A549 (cell line): ENCODE data around the gene HDAC5. TPM values are rescaled to one million over a fixed set of nuclear protein-coding genes. Genes with fewer than 3 reads are reported as not detected.

Experiments
- ATAC-seq, 2 experiments: fragments of 200-7000 bp in 1 of 2; fragments of >200 bp in 1 of 2; cut with Nextera tagmentation in 1 of 2; cut with Tn5 transposase in 1 of 2; 3 replicates each; pipeline versions ENCODE4 v1.8.0 to v1.9.1; 2018 to 2020; ENCODE audit warnings: mild to moderate bottlenecking in 1 of 2, moderate library complexity in 1 of 2
- CTCF ChIA-PET: fragments of 300-600 bp; sonication (Branson Sonifier 250); formaldehyde crosslinking; extraction: SDS; loops from one replicate; lab custom pipeline; 2021; ENCODE audit warnings: antibody characterized with exemption, inconsistent platforms; lab: Yijun Ruan, JAX
- POLR2A ChIA-PET: fragments of 350-600 bp; formaldehyde crosslinking; extraction: SDS; loops from one replicate; lab custom pipeline; 2021; ENCODE audit warnings: antibody characterized with exemption, inconsistent platforms; lab: Yijun Ruan, JAX
- DNase-seq, 2 experiments: peaks; one replicate each; pipeline versions ENCODE4 v3.0.0 to v3.0.0-alpha.2; 2011 to 2016; ENCODE audit warnings: low read depth in 1 of 2, low spot score in 1 of 2
- FAIRE-seq: peaks from 2 replicates; lab custom pipeline; 2011; peaks lifted over from hg19 to GRCh38; lab: Jason Lieb, UNC
- H3K27ac ChIP-seq, 2 experiments: fragments of >200 bp; sonication (Bioruptor Twin); formaldehyde crosslinking; 3 replicates each; pipeline ENCODE4 v1.5.1; 2016 to 2017
- H3K4me1 ChIP-seq: fragments of >200 bp; sonication (Bioruptor Twin); formaldehyde crosslinking; 3 replicates; pipeline ENCODE4 v1.6.1; 2016
- H3K4me2 ChIP-seq: fragments of >200 bp; sonication (Bioruptor Twin); formaldehyde crosslinking; 3 replicates; pipeline ENCODE4 v1.6.1; 2016
- H3K4me3 ChIP-seq: fragments of >200 bp; sonication (Bioruptor Twin); formaldehyde crosslinking; 3 replicates; pipeline ENCODE4 v1.5.1; 2016
- H3K9me3 ChIP-seq: fragments of >200 bp; sonication (Bioruptor Twin); formaldehyde crosslinking; 3 replicates; pipeline ENCODE4 v1.6.1; 2016
- CBX2 ChIP-seq: fragments of 200-600 bp; sonication (generic); IDR thresholded peaks from 2 replicates; pipeline ENCODE4 v1.6.1; 2016; ENCODE audit warnings: low read depth, mild to moderate bottlenecking, borderline replicate concordance
- CBX8 ChIP-seq: fragments of 200-600 bp; sonication (generic); IDR thresholded peaks from 2 replicates; pipeline ENCODE4 v1.6.1; 2016
- CEBPB ChIP-seq, 2 experiments: fragments of >200 bp in 1 of 2; sonication (Bioruptor Twin) in 1 of 2; formaldehyde crosslinking in 1 of 2; IDR thresholded peaks; 2 replicates each; pipeline ENCODE4 v1.6.1; 2012 to 2016
- CTCF ChIP-seq: fragments of >200 bp; sonication (Bioruptor Twin); formaldehyde crosslinking; IDR thresholded peaks from 3 replicates; pipeline ENCODE4 v1.5.1; 2016
- EHF ChIP-seq: fragments of 250-450 bp; sonication (Bioruptor Pico); IDR thresholded peaks from 2 replicates; pipeline ENCODE4 v1.5.0; 2020; ENCODE audit warnings: mild to moderate bottlenecking
- FOSB ChIP-seq: fragments of 250-450 bp; sonication (Bioruptor Pico); IDR thresholded peaks from 2 replicates; pipeline ENCODE4 v1.5.0; 2020; ENCODE audit warnings: mild to moderate bottlenecking, moderate library complexity
- FOSL2 ChIP-seq, 2 experiments: fragments of 450-650 bp in 1 of 2; fragments of >200 bp in 1 of 2; sonication (Bioruptor Twin) in 1 of 2; formaldehyde crosslinking; IDR thresholded peaks; 2 replicates each; pipeline versions ENCODE4 v1.5.0 to v1.6.1; 2016 to 2020; ENCODE audit warnings: mild to moderate bottlenecking in 1 of 2, moderate library complexity in 1 of 2
- HES2 ChIP-seq: fragments of >200 bp; sonication (Bioruptor Twin); formaldehyde crosslinking; IDR thresholded peaks from 2 replicates; pipeline ENCODE4 v1.6.1; 2016
- KDM5A ChIP-seq: fragments of 200-600 bp; sonication (generic); IDR thresholded peaks from 2 replicates; pipeline ENCODE4 v1.6.1; 2016; ENCODE audit warnings: antibody characterized with exemption, mild to moderate bottlenecking
- MAZ ChIP-seq: fragments of 150-350 bp; IDR thresholded peaks from 2 replicates; pipeline ENCODE4 v1.6.1; 2014; ENCODE audit warnings: antibody characterized with exemption, low read depth, low read length, borderline replicate concordance
- NFE2L2 ChIP-seq: fragments of 150-350 bp; conservative IDR thresholded peaks from 2 replicates; pipeline ENCODE4 v1.6.1; 2014; ENCODE audit warnings: low read length
- NR3C1 ChIP-seq: fragments of >200 bp; sonication (Bioruptor Twin); formaldehyde crosslinking; IDR thresholded peaks from 3 replicates; pipeline ENCODE4 v1.6.1; 2017
- PBX3 ChIP-seq: IDR thresholded peaks from 2 replicates; pipeline ENCODE4 v1.6.1; 2012
- PHF8 ChIP-seq: fragments of 200-600 bp; sonication (generic); IDR thresholded peaks from 2 replicates; pipeline ENCODE4 v1.6.1; 2016; ENCODE audit warnings: low read depth, mild to moderate bottlenecking, antibody characterized with exemption, moderate library complexity, borderline replicate concordance
- POLR2AphosphoS2 ChIP-seq: conservative IDR thresholded peaks from 2 replicates; pipeline ENCODE4 v1.6.1; 2012; ENCODE audit warnings: low read length, improper control_type of control experiment, inconsistent platforms
- RAD21 ChIP-seq, 2 experiments: fragments of >200 bp in 1 of 2; sonication (Bioruptor Twin) in 1 of 2; formaldehyde crosslinking in 1 of 2; IDR thresholded peaks in 1 of 2; conservative IDR thresholded peaks in 1 of 2; 2 replicates in 1 of 2; 3 replicates in 1 of 2; pipeline ENCODE4 v1.6.1; 2012 to 2018; ENCODE audit warnings: inconsistent platforms in 1 of 2
- RCOR1 ChIP-seq: fragments of 150-350 bp; IDR thresholded peaks from 2 replicates; pipeline ENCODE4 v1.6.1; 2014; ENCODE audit warnings: antibody characterized with exemption, low read length, low read depth
- RNF2 ChIP-seq: fragments of 200-600 bp; sonication (generic); IDR thresholded peaks from 2 replicates; pipeline ENCODE4 v1.6.1; 2016; ENCODE audit warnings: low read depth, mild to moderate bottlenecking, antibody characterized with exemption, moderate library complexity, borderline replicate concordance
- SMC3 ChIP-seq: fragments of >200 bp; sonication (Bioruptor Twin); formaldehyde crosslinking; IDR thresholded peaks from 3 replicates; pipeline ENCODE4 v1.6.1; 2018; ENCODE audit warnings: inconsistent platforms
- TFCP2L1 ChIP-seq: fragments of 250-450 bp; sonication (Bioruptor Pico); IDR thresholded peaks from 2 replicates; pipeline ENCODE4 v1.5.0; 2021; ENCODE audit warnings: mild to moderate bottlenecking
- TP53 ChIP-seq: fragments of 250-450 bp; sonication (Bioruptor Pico); IDR thresholded peaks from 2 replicates; pipeline ENCODE4 v1.5.0; 2021; ENCODE audit warnings: mild to moderate bottlenecking, moderate library complexity
- ZNF302 ChIP-seq: fragments of 250-450 bp; sonication (Bioruptor Pico); IDR thresholded peaks from 2 replicates; pipeline ENCODE4 v1.9.0; 2021; ENCODE audit warnings: inconsistent platforms, mild to moderate bottlenecking, moderate library complexity
- WGBS: methylation state at CpG from one replicate; pipeline ENCODE4 v1.1.6; 2017; ENCODE audit errors: missing lambda C conversion rate; 5-methylcytosine and 5-hydroxymethylcytosine counted together
- polyA plus RNA-seq, 4 experiments: library from polyadenylated mRNA; depleted of rRNA in 3 of 4; stranded (reverse); fragments of >200 nt; fragmentation: RNase III in 1 of 4; extraction: RNeasy Plus Mini Kit Qiagen cat#74134 plus additional on column Dnase treatment in 1 of 4; gene quantifications; 2 replicates in 3 of 4; 3 replicates in 1 of 4; pipeline ENCODE4 v1.2.3, GENCODE V29; 2011 to 2017
- TF ChIP-seq, protein P1 (sequence below): fragments of 450-650 bp; IDR thresholded peaks from 2 replicates; pipeline ENCODE4 v1.6.1; 2014; ENCODE audit warnings: antibody characterized with exemption
- TF ChIP-seq, protein P2 (sequence below): fragments of 250-450 bp; sonication (Bioruptor Pico); IDR thresholded peaks from 2 replicates; pipeline ENCODE4 v1.5.0; 2020; ENCODE audit warnings: low read depth, mild to moderate bottlenecking, moderate library complexity
- TF ChIP-seq, protein P3 (sequence below): IDR thresholded peaks from 2 replicates; pipeline ENCODE4 v1.6.1; 2012
- TF ChIP-seq, protein P4 (sequence below): fragments of >200 bp; sonication (Bioruptor Twin); formaldehyde crosslinking; IDR thresholded peaks from 3 replicates; pipeline ENCODE4 v1.6.1; 2016

Gene HDAC5
- polyA plus RNA-seq, 2 of the 4 experiments (the other 2 are of a cell fraction): 3.1 to 7.1 TPM

- Histone ChIP-seq H3K4me2 (no peak overlapping the region), H3K27ac (peak overlapping the region in 1 of 2 experiments; percentile 13; a peak in 1 of 6 replicates), H3K9me3 (no peaks in the 10 kb centered on the region), H3K4me1 (peaks cover 21% of the 10 kb centered on the region), H3K4me3 (no peak overlapping the region)
- peak; percentile 57 to 81 for DNase-seq
- FAIRE-seq: no peak
- WGBS: 43% methylated on average over 11 of the region's 11 CpGs
- ChIA-PET CTCF (interaction anchor here (0.6 to 39.6 kb wide), 45 partner anchors 8 to 521 kb away, joined by 3 to 1202 read pairs (median 4); partner anchors contain the start of genes G6PC3, HDAC5, HROB and LSM12), POLR2A (interaction anchor here (0.5 to 1.5 kb wide), 7 partner anchors 8 to 49 kb away, joined by 3 to 16 read pairs (median 5); partner anchors contain the start of genes G6PC3, HDAC5 and LSM12)
- ATAC-seq: peak; percentile 35 to 67; a peak in 3 of 6 replicates
- TF ChIP-seq EHF (CRISPR knock-in tag) (no peak), MAZ (peak; percentile 97), RAD21 (conservative IDR thresholded peaks at IDR 0.05 in 1 of 2, IDR thresholded peaks at IDR 0.05 in 1 of 2) (peak; percentile 88), SMC3 (peak; percentile 88), TFCP2L1 (no peak), TP53 (CRISPR knock-in tag) (no peak), NFE2L2 (no peak), ZNF302 (CRISPR knock-in tag) (no peak), CBX8 (no peak), RNF2 (no peak), POLR2AphosphoS2 (no peak), PHF8 (no peak), CTCF (peak; percentile 87)
- TF ChIP-seq, protein P1, sequence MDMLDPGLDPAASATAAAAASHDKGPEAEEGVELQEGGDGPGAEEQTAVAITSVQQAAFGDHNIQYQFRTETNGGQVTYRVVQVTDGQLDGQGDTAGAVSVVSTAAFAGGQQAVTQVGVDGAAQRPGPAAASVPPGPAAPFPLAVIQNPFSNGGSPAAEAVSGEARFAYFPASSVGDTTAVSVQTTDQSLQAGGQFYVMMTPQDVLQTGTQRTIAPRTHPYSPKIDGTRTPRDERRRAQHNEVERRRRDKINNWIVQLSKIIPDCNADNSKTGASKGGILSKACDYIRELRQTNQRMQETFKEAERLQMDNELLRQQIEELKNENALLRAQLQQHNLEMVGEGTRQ: no peak
- TF ChIP-seq, protein P2, sequence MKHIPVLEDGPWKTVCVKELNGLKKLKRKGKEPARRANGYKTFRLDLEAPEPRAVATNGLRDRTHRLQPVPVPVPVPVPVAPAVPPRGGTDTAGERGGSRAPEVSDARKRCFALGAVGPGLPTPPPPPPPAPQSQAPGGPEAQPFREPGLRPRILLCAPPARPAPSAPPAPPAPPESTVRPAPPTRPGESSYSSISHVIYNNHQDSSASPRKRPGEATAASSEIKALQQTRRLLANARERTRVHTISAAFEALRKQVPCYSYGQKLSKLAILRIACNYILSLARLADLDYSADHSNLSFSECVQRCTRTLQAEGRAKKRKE (CRISPR knock-in tag): no peak
These were observed 7.6 kb downstream of the HDAC5 start for GRCh38 chr17:44115585-44116415.

GRCh38 chr17:44113868-44114840 lies 9.3 kb downstream of the HDAC5 start:
- Histone ChIP-seq H3K4me3 (no peak overlapping the region), H3K9me3 (no peaks in the 10 kb centered on the region), H3K4me1 (peaks cover 37% of the 10 kb centered on the region), H3K27ac (no peak overlapping the region), H3K4me2 (no peak overlapping the region)
- no peak for ATAC-seq
- no peak for FAIRE-seq
- no peak for DNase-seq
- CTCF ChIA-PET: interaction anchor here (0.8 to 39.6 kb wide), 22 partner anchors 6 to 523 kb away, joined by 3 to 1202 read pairs (median 16); partner anchors contain the start of genes G6PC3, HDAC5, HROB and LSM12
- 85% methylated on average over 7 of the region's 9 CpGs for WGBS
- POLR2A ChIA-PET: interaction anchor here (1.2 kb wide), 1 partner anchor 9 kb away, joined by 3 read pairs; the partner anchor contains the start of gene HDAC5
- TF ChIP-seq, protein P3, sequence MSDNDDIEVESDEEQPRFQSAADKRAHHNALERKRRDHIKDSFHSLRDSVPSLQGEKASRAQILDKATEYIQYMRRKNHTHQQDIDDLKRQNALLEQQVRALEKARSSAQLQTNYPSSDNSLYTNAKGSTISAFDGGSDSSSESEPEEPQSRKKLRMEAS: no peak
- TF ChIP-seq HES2 (no peak), FOSB (no peak), SMC3 (no peak), FOSL2 (IDR thresholded peaks at IDR 0.05) (no peak), FOSL2 (CRISPR knock-in tag; IDR thresholded peaks at IDR 0.05) (no peak), RCOR1 (no peak), CBX2 (no peak), PBX3 (no peak), NR3C1 (no peak), KDM5A (no peak), CEBPB (IDR thresholded peaks at IDR 0.05) (no peak)
- TF ChIP-seq, protein P4, sequence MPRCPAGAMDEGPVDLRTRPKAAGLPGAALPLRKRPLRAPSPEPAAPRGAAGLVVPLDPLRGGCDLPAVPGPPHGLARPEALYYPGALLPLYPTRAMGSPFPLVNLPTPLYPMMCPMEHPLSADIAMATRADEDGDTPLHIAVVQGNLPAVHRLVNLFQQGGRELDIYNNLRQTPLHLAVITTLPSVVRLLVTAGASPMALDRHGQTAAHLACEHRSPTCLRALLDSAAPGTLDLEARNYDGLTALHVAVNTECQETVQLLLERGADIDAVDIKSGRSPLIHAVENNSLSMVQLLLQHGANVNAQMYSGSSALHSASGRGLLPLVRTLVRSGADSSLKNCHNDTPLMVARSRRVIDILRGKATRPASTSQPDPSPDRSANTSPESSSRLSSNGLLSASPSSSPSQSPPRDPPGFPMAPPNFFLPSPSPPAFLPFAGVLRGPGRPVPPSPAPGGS: no peak
- TF ChIP-seq, protein P2 (CRISPR knock-in tag): no peak
